Measurements from ENCODE around the gene HSFY1.
"Not testable (repeated sequence)": the region's sequence is repeated elsewhere in the genome, so short reads cannot be mapped to it uniquely, and the experiment has no call there.

Gene HSFY1, protein sequence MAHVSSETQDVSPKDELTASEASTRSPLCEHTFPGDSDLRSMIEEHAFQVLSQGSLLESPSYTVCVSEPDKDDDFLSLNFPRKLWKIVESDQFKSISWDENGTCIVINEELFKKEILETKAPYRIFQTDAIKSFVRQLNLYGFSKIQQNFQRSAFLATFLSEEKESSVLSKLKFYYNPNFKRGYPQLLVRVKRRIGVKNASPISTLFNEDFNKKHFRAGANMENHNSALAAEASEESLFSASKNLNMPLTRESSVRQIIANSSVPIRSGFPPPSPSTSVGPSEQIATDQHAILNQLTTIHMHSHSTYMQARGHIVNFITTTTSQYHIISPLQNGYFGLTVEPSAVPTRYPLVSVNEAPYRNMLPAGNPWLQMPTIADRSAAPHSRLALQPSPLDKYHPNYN

DNA sequence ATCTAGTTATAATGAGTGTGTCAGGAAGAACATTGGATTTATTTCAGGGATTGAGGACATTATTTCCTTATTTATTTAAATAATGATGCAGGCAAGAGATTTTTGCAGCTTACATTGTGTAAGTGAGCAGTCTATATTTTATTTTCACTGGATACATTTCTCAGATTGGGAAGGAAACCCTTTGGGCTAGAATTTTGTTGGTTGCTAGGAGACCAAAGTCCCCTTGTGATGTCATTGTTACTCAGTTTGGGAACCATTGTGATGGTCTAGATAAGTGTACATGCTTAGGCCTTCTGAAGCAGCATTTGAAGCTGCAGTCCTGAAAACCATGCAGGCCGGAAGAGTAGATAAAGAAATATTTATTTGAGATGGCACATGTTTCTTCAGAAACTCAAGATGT, at the start of gene HSFY1:
HSFY1 (plus strand) TSS at position 301 of the 400 bp plus-strand sequence; CDS start at position 369, 68 bp downstream.
- H3K4me1 ChIP-seq (ENCODE audit: control insufficient read depth in 1 of 2, insufficient read depth in 2 of 2, low read length in 2 of 2); H3K27me3 ChIP-seq (ENCODE audit: control insufficient read depth in 1 of 2, insufficient read depth in 2 of 2, low read length in 2 of 2); H3K9me3 ChIP-seq (ENCODE audit: control insufficient read depth in 1 of 2, low read length in 2 of 2); H3K36me3 ChIP-seq (ENCODE audit: control insufficient read depth in 1 of 2, insufficient read depth in 2 of 2, low read length in 2 of 2); H3K9ac ChIP-seq (ENCODE audit: low read depth in 1 of 2, low read length in 2 of 2); H3K4me3 ChIP-seq (ENCODE audit: low read depth in 1 of 2, low read length in 2 of 2); H3K27ac ChIP-seq (ENCODE audit: low read depth, low read length): not testable (repeated sequence)

DNA sequence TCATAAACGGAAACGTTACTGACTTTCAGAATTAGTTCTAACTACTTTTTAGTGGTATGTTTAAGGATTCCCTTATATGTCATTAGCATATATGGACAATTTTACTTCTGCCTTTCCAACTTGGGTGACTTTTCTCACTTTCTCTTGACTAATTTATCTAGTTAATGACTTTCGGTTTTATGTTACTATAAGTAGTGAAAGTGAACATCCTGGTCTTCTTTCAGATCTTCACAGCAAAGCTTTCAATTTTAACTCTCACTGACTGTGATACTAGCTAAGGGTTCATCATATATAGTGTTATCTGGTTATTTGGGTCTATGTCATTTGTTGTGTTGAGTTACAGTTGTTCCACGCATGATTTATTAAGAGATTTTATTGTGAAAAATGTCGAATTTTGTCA, 42.3 kb upstream of the HSFY1 start:
- not testable (repeated sequence) for H3K27ac ChIP-seq (ENCODE audit: low read depth, low read length); H3K9me3 ChIP-seq (ENCODE audit: control insufficient read depth in 1 of 2, low read length in 2 of 2); H3K4me1 ChIP-seq (ENCODE audit: control insufficient read depth in 1 of 2, insufficient read depth in 2 of 2, low read length in 2 of 2); H3K27me3 ChIP-seq (ENCODE audit: control insufficient read depth in 1 of 2, insufficient read depth in 2 of 2, low read length in 2 of 2); H3K4me3 ChIP-seq (ENCODE audit: low read depth in 1 of 2, low read length in 2 of 2); H3K36me3 ChIP-seq (ENCODE audit: control insufficient read depth in 1 of 2, insufficient read depth in 2 of 2, low read length in 2 of 2); H3K9ac ChIP-seq (ENCODE audit: low read depth in 1 of 2, low read length in 2 of 2)

DNA sequence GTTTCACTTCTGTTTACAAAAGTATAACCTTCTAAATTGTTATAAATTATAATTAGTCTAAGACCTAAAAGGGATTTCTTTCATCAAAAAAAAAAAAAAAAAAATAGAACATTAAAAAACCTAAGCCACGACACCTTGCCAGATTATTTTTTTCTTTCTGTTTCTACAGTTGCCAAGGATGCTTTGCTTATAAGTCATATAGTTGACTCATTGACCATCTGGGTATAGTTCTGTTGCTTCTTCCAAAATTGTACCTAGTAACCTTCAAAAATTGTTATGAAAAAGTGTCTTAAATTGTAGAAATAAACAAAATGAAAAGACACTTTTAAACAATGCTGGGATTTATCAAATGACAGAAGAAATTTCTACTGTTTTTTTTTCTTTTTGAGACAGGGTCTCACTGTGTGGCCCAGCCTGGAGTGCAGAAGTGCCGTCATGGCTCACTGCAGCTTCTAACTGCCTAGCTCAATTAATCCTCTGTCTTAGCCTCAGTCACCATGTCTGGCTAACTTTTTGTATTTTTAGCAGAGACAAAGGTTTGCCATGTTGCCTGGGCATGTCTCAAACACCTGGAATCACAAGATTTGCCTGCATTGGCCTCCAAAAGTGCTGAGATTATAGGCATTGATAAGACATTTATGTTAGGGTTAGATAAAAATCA, 15.4 kb upstream of the HSFY1 start:
- not testable (repeated sequence) for H3K9me3 ChIP-seq (ENCODE audit: control insufficient read depth in 1 of 2, low read length in 2 of 2); H3K36me3 ChIP-seq (ENCODE audit: control insufficient read depth in 1 of 2, insufficient read depth in 2 of 2, low read length in 2 of 2); H3K4me1 ChIP-seq (ENCODE audit: control insufficient read depth in 1 of 2, insufficient read depth in 2 of 2, low read length in 2 of 2); H3K27me3 ChIP-seq (ENCODE audit: control insufficient read depth in 1 of 2, insufficient read depth in 2 of 2, low read length in 2 of 2); H3K4me3 ChIP-seq (ENCODE audit: low read depth in 1 of 2, low read length in 2 of 2); H3K27ac ChIP-seq (ENCODE audit: low read depth, low read length); H3K9ac ChIP-seq (ENCODE audit: low read depth in 1 of 2, low read length in 2 of 2)

DNA sequence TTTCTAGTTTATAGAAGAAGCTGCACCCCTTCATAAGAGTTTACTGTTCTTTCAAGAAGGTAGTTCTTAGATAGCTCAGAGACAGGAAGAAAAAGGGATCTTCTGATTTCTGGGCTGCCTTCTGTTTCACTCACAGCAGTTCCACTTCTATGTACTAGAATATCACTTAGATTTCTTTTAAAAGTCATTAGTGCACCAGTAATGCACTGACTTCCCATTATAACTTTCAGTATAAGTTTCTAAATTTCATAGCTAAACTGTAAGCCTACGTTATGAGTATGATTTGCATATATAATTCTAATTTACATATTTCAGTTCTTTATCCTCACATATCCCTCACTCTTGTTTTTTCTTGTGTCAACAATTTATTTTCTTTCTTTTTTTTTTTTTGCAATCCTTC, 7.6 kb upstream of the HSFY1 start:
- not testable (repeated sequence) for H3K36me3 ChIP-seq (ENCODE audit: control insufficient read depth in 1 of 2, insufficient read depth in 2 of 2, low read length in 2 of 2); H3K27ac ChIP-seq (ENCODE audit: low read depth, low read length); H3K27me3 ChIP-seq (ENCODE audit: control insufficient read depth in 1 of 2, insufficient read depth in 2 of 2, low read length in 2 of 2); H3K9me3 ChIP-seq (ENCODE audit: control insufficient read depth in 1 of 2, low read length in 2 of 2); H3K9ac ChIP-seq (ENCODE audit: low read depth in 1 of 2, low read length in 2 of 2); H3K4me3 ChIP-seq (ENCODE audit: low read depth in 1 of 2, low read length in 2 of 2); H3K4me1 ChIP-seq (ENCODE audit: control insufficient read depth in 1 of 2, insufficient read depth in 2 of 2, low read length in 2 of 2)

DNA sequence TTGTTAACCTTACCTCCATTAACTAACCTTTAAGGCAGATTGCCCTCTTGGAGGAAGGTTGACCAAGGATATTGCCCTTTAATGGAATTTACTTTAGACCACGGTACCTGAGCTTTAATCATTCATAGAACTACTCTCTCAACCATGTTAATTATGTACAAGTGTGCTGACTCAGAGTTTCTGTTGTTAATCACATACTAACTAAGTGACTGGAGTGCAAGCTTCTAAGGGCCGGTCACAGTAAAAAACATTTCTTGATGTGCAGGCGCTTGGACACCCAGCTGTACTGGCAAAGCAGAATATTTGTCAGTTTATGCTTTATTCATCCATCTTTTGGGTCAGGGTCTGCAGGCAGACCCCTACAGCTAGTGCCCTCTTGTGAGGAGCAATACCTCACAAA, 6.6 kb downstream of the HSFY1 start:
- not testable (repeated sequence) for H3K4me3 ChIP-seq (ENCODE audit: low read depth in 1 of 2, low read length in 2 of 2); H3K27me3 ChIP-seq (ENCODE audit: control insufficient read depth in 1 of 2, insufficient read depth in 2 of 2, low read length in 2 of 2); H3K9me3 ChIP-seq (ENCODE audit: control insufficient read depth in 1 of 2, low read length in 2 of 2); H3K36me3 ChIP-seq (ENCODE audit: control insufficient read depth in 1 of 2, insufficient read depth in 2 of 2, low read length in 2 of 2); H3K9ac ChIP-seq (ENCODE audit: low read depth in 1 of 2, low read length in 2 of 2); H3K4me1 ChIP-seq (ENCODE audit: control insufficient read depth in 1 of 2, insufficient read depth in 2 of 2, low read length in 2 of 2); H3K27ac ChIP-seq (ENCODE audit: low read depth, low read length)

DNA sequence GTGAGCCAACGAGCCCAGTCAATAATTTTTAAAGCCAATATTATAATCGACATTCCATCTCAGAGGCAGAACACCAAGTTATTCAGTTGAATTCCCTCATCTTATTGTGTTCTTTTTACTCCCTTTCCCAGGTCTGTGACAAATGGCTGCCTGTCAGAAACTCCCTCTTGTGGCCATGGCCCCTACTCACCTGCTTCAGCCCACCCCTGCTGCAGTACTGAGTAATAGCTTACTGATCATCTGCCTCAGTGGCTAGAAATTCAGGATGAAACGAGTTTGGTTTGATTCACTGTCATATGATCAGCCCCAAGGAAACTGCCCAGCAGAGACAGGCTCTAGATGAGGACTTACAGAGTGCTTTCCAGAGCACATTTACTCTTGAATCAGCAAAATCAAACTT, 19.4 kb downstream of the HSFY1 start:
- H3K9ac ChIP-seq (ENCODE audit: low read depth in 1 of 2, low read length in 2 of 2); H3K4me3 ChIP-seq (ENCODE audit: low read depth in 1 of 2, low read length in 2 of 2); H3K27me3 ChIP-seq (ENCODE audit: control insufficient read depth in 1 of 2, insufficient read depth in 2 of 2, low read length in 2 of 2); H3K4me1 ChIP-seq (ENCODE audit: control insufficient read depth in 1 of 2, insufficient read depth in 2 of 2, low read length in 2 of 2); H3K27ac ChIP-seq (ENCODE audit: low read depth, low read length); H3K36me3 ChIP-seq (ENCODE audit: control insufficient read depth in 1 of 2, insufficient read depth in 2 of 2, low read length in 2 of 2); H3K9me3 ChIP-seq (ENCODE audit: control insufficient read depth in 1 of 2, low read length in 2 of 2): not testable (repeated sequence)
